ENCODE results near the gene MRAP2.

The MRAP2 gene

GRCh38 chr6:84033523-84034451 lies at the start of gene MRAP2:
Gene MRAP2, plus strand, starts transcription at chr6:84033772. Its CDS starts 21,547 bp downstream, at chr6:84055319.
- no peak within 1 kb of the TSS for H3K27ac ChIP-seq
- no peak for TF ChIP-seq CTCF (IDR thresholded peaks at IDR 0.05)
- no peak for TF ChIP-seq ZFX (IDR thresholded peaks at IDR 0.05; ENCODE audit: borderline replicate concordance)

GRCh38 chr6:83984411-83984810 lies 49.2 kb upstream of the MRAP2 start:
- TF ChIP-seq ZFX (IDR thresholded peaks at IDR 0.05; ENCODE audit: borderline replicate concordance) (no peak), CTCF (IDR thresholded peaks at IDR 0.05) (no peak)
- H3K27ac ChIP-seq: no peak overlapping the region

GRCh38 chr6:83985308-83985713 lies 48.3 kb upstream of the MRAP2 start:
- TF ChIP-seq CTCF (IDR thresholded peaks at IDR 0.05): no peak
- no peak for TF ChIP-seq ZFX (IDR thresholded peaks at IDR 0.05; ENCODE audit: borderline replicate concordance)

GRCh38 chr6:83985715-83986114 lies 47.9 kb upstream of the MRAP2 start:
- H3K27ac ChIP-seq: no peak overlapping the region
- no peak for TF ChIP-seq CTCF (IDR thresholded peaks at IDR 0.05)
- TF ChIP-seq ZFX (IDR thresholded peaks at IDR 0.05; ENCODE audit: borderline replicate concordance): no peak

More at GRCh38 chr6:83985308-83985713, 48.3 kb upstream of the MRAP2 start:
- no peak overlapping the region for H3K27ac ChIP-seq

- H3K27ac ChIP-seq: no peak overlapping the region
Observed at GRCh38 chr6:83998021-83998584, 35.5 kb upstream of the MRAP2 start.

GRCh38 chr6:84001119-84001518 lies 32.5 kb upstream of the MRAP2 start:
- no peak overlapping the region for H3K27ac ChIP-seq
- no peak for TF ChIP-seq ZFX (IDR thresholded peaks at IDR 0.05; ENCODE audit: borderline replicate concordance)
- TF ChIP-seq CTCF (IDR thresholded peaks at IDR 0.05): no peak

More at GRCh38 chr6:83998021-83998584, 35.5 kb upstream of the MRAP2 start:
- TF ChIP-seq ZFX (IDR thresholded peaks at IDR 0.05; ENCODE audit: borderline replicate concordance): no peak
- no peak for TF ChIP-seq CTCF (IDR thresholded peaks at IDR 0.05)

GRCh38 chr6:84002226-84002625 lies 31.3 kb upstream of the MRAP2 start:
- TF ChIP-seq ZFX (IDR thresholded peaks at IDR 0.05; ENCODE audit: borderline replicate concordance): no peak
- no peak overlapping the region for H3K27ac ChIP-seq

All from 22Rv1 (cell line).